H1 (cell line): ENCODE measurements around the gene CDH12. TPM values are rescaled to one million over a fixed set of nuclear protein-coding genes. Genes with fewer than 3 reads are reported as not detected.

Source experiments
- ASH2L ChIP-seq: fragments of 200-600, 300-600 bp; sonication (generic); IDR thresholded peaks from one replicate; pipeline ENCODE4 v1.7.1; 2017; ENCODE audit warnings: low read length
- BCL11A ChIP-seq, 2 experiments: IDR thresholded peaks; one replicate each; pipeline ENCODE4 v1.6.1; 2011; ENCODE audit warnings: low read depth in 2 of 2, low read length in 2 of 2, mild to moderate bottlenecking in 2 of 2
- CEBPB ChIP-seq: IDR thresholded peaks from 2 replicates; pipeline ENCODE4 v1.6.1; 2012; ENCODE audit warnings: low read depth, low read length
- EGR1 ChIP-seq: IDR thresholded peaks from 2 replicates; pipeline ENCODE4 v1.6.1; 2011; ENCODE audit warnings: low read depth, low read length, borderline replicate concordance
- EZH2 ChIP-seq: fragments of 200-600 bp; sonication (generic); IDR thresholded peaks from 2 replicates; pipeline ENCODE4 v1.7.1; 2012; ENCODE audit warnings: low read depth, mild to moderate bottlenecking, moderate library complexity, low read length, inconsistent platforms; ENCODE audit not compliant: severe bottlenecking
- JUN ChIP-seq: IDR thresholded peaks from 2 replicates; pipeline ENCODE4 v1.6.1; 2011; ENCODE audit warnings: low read depth, mild to moderate bottlenecking, improper control_type of control experiment, low read length
- POLR2A ChIP-seq, 2 experiments: IDR thresholded peaks; 1 replicate in 1 of 2; 2 replicates in 1 of 2; pipeline ENCODE4 v1.6.1; 2011; ENCODE audit warnings: low read depth in 2 of 2, low read length in 2 of 2, mild to moderate bottlenecking in 2 of 2; ENCODE audit errors: control extremely low read depth in 1 of 2
- RXRA ChIP-seq: IDR thresholded peaks from 2 replicates; pipeline ENCODE4 v1.6.1; 2011; ENCODE audit warnings: low read depth, mild to moderate bottlenecking, low read length, moderate library complexity; ENCODE audit not compliant: insufficient read depth
- SIRT6 ChIP-seq: IDR thresholded peaks from one replicate; pipeline ENCODE4 v1.7.1; 2012; ENCODE audit warnings: low read length, inconsistent platforms
- SP2 ChIP-seq: IDR thresholded peaks from 2 replicates; pipeline ENCODE4 v1.6.1; 2012; ENCODE audit warnings: mild to moderate bottlenecking, low read length, inconsistent platforms
- SRF ChIP-seq: IDR thresholded peaks from 2 replicates; pipeline ENCODE4 v1.6.1; 2011; ENCODE audit warnings: mild to moderate bottlenecking, low read depth, low read length, moderate library complexity
- TAF7 ChIP-seq: optimal IDR thresholded peaks from 2 replicates; pipeline ENCODE3; 2011; ENCODE audit warnings: low read depth, mild to moderate bottlenecking, inconsistent platforms, low read length, moderate library complexity, borderline replicate concordance
- ZNF274 ChIP-seq: IDR thresholded peaks from 2 replicates; pipeline ENCODE4 v1.7.0; 2012; ENCODE audit warnings: low read length, borderline replicate concordance; ENCODE audit errors: extremely low read depth
- polyA plus RNA-seq, 7 experiments: library from polyadenylated mRNA; depleted of rRNA in 3 of 7; stranded (reverse) in 5 of 7; unstranded in 2 of 7; fragments of >200 nt in 5 of 7; fragments of 200-250 nt in 2 of 7; gene quantifications; 1 replicate in 5 of 7; 2 replicates in 1 of 7; 4 replicates in 1 of 7; pipeline versions ENCODE4 v1.2.1 to v1.2.3, GENCODE V29; 2011 to 2013; ENCODE audit warnings: missing spikeins in 2 of 7, mixed read lengths in 2 of 7
- total RNA-seq: library from RNA; stranded (reverse); fragmentation: NEBNext Ultra II Directional; extraction: Animal tissue kit (Norgen Biotek cat#: 25700); gene quantifications from 2 replicates; pipeline ENCODE4 v1.2.1, GENCODE V29; 2021
- TF ChIP-seq, protein P1 (sequence below): fragments of 300-600 bp; sonication (generic); IDR thresholded peaks from 2 replicates; pipeline ENCODE4 v1.7.1; 2012; ENCODE audit warnings: low read length, moderate library complexity, mild to moderate bottlenecking, inconsistent platforms; ENCODE audit not compliant: insufficient replicate concordance

CDH12 gene
- total and polyA plus RNA-seq, 2 of the 8 experiments (the other 6 are each of a cell fraction or from before 2014, with no cell fraction given), result 0.03 TPM; not detected in 1

DNA sequence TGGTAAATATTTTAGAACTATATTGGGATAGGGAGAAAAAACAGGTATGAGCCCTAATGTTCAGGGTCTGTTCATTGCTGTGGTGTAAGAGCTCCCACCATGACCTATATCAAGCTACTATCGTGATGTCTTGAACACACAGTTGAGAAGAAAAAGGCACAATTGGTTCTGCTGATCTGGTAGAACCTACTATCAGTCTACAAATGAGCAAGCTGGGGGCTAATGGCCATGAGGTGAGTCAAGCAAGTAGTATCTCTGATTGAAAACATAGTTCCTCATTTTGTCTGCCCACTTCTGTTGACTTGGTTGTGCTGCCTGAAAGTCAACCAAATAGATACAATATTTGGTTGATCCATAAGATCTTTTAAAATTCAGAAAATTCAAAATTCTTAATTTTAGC, 1026.3 kb downstream of the CDH12 start (continued):
- TF ChIP-seq, protein P1, sequence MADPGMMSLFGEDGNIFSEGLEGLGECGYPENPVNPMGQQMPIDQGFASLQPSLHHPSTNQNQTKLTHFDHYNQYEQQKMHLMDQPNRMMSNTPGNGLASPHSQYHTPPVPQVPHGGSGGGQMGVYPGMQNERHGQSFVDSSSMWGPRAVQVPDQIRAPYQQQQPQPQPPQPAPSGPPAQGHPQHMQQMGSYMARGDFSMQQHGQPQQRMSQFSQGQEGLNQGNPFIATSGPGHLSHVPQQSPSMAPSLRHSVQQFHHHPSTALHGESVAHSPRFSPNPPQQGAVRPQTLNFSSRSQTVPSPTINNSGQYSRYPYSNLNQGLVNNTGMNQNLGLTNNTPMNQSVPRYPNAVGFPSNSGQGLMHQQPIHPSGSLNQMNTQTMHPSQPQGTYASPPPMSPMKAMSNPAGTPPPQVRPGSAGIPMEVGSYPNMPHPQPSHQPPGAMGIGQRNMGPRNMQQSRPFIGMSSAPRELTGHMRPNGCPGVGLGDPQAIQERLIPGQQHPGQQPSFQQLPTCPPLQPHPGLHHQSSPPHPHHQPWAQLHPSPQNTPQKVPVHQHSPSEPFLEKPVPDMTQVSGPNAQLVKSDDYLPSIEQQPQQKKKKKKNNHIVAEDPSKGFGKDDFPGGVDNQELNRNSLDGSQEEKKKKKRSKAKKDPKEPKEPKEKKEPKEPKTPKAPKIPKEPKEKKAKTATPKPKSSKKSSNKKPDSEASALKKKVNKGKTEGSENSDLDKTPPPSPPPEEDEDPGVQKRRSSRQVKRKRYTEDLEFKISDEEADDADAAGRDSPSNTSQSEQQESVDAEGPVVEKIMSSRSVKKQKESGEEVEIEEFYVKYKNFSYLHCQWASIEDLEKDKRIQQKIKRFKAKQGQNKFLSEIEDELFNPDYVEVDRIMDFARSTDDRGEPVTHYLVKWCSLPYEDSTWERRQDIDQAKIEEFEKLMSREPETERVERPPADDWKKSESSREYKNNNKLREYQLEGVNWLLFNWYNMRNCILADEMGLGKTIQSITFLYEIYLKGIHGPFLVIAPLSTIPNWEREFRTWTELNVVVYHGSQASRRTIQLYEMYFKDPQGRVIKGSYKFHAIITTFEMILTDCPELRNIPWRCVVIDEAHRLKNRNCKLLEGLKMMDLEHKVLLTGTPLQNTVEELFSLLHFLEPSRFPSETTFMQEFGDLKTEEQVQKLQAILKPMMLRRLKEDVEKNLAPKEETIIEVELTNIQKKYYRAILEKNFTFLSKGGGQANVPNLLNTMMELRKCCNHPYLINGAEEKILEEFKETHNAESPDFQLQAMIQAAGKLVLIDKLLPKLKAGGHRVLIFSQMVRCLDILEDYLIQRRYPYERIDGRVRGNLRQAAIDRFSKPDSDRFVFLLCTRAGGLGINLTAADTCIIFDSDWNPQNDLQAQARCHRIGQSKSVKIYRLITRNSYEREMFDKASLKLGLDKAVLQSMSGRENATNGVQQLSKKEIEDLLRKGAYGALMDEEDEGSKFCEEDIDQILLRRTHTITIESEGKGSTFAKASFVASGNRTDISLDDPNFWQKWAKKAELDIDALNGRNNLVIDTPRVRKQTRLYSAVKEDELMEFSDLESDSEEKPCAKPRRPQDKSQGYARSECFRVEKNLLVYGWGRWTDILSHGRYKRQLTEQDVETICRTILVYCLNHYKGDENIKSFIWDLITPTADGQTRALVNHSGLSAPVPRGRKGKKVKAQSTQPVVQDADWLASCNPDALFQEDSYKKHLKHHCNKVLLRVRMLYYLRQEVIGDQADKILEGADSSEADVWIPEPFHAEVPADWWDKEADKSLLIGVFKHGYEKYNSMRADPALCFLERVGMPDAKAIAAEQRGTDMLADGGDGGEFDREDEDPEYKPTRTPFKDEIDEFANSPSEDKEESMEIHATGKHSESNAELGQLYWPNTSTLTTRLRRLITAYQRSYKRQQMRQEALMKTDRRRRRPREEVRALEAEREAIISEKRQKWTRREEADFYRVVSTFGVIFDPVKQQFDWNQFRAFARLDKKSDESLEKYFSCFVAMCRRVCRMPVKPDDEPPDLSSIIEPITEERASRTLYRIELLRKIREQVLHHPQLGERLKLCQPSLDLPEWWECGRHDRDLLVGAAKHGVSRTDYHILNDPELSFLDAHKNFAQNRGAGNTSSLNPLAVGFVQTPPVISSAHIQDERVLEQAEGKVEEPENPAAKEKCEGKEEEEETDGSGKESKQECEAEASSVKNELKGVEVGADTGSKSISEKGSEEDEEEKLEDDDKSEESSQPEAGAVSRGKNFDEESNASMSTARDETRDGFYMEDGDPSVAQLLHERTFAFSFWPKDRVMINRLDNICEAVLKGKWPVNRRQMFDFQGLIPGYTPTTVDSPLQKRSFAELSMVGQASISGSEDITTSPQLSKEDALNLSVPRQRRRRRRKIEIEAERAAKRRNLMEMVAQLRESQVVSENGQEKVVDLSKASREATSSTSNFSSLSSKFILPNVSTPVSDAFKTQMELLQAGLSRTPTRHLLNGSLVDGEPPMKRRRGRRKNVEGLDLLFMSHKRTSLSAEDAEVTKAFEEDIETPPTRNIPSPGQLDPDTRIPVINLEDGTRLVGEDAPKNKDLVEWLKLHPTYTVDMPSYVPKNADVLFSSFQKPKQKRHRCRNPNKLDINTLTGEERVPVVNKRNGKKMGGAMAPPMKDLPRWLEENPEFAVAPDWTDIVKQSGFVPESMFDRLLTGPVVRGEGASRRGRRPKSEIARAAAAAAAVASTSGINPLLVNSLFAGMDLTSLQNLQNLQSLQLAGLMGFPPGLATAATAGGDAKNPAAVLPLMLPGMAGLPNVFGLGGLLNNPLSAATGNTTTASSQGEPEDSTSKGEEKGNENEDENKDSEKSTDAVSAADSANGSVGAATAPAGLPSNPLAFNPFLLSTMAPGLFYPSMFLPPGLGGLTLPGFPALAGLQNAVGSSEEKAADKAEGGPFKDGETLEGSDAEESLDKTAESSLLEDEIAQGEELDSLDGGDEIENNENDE, result no peak
- no peak for TF ChIP-seq ASH2L
- no peak for TF ChIP-seq CEBPB
- TF ChIP-seq TAF7, result no peak
- no peak for TF ChIP-seq EGR1
- no peak for TF ChIP-seq RXRA
- TF ChIP-seq SP2, result no peak
- no peak for TF ChIP-seq JUN
- no peak for TF ChIP-seq BCL11A (IDR thresholded peaks at IDR 0.05; ENCODE audit: low read depth in 2 of 2, low read length in 2 of 2)
- TF ChIP-seq SRF, result no peak
- TF ChIP-seq EZH2, result no peak
- TF ChIP-seq ZNF274, result no peak
- no peak for TF ChIP-seq SIRT6
- TF ChIP-seq POLR2A (IDR thresholded peaks at IDR 0.05; ENCODE audit: control extremely low read depth in 1 of 2, low read depth in 2 of 2, low read length in 2 of 2), result no peak
